SU-DHL-6 (cell line): ENCODE results near the gene CTNS.

Source experiments
- H2AFZ ChIP-seq: fragments of 200-600 bp; sonication (generic); 2 replicates; pipeline ENCODE4 v1.6.1; 2014; ENCODE audit warnings: low read depth, mild to moderate bottlenecking, moderate library complexity, mixed read lengths, antibody characterized with exemption, low read length; ENCODE audit not compliant: severe bottlenecking
- H3F3A ChIP-seq: fragments of 200-600 bp; shearing (Covaris generic); 2 replicates; pipeline ENCODE4 v1.6.0; 2016; ENCODE audit warnings: antibody characterized with exemption, mild to moderate bottlenecking; ENCODE audit not compliant: insufficient read depth
- H3K27ac ChIP-seq: fragments of 200-600 bp; sonication (generic); 2 replicates; pipeline ENCODE4 v1.5.1; 2016; ENCODE audit warnings: low read depth, mild to moderate bottlenecking, low read length, moderate library complexity, mixed read lengths
- H3K27me3 ChIP-seq: fragments of 200-600 bp; sonication (generic), shearing (Covaris generic); 2 replicates; pipeline ENCODE4 v1.6.0; 2014; ENCODE audit warnings: mild to moderate bottlenecking, low read length
- H3K36me3 ChIP-seq: fragments of 200-600 bp; sonication (generic); 2 replicates; pipeline ENCODE4 v1.6.1; 2014; ENCODE audit warnings: mild to moderate bottlenecking, low read length, mixed read lengths
- H3K4me2 ChIP-seq: fragments of 300-600, 200-600 bp; shearing (Covaris generic), sonication (generic); 2 replicates; pipeline ENCODE4 v1.6.0; 2014; ENCODE audit warnings: low read length, low read depth, mild to moderate bottlenecking; ENCODE audit not compliant: poor library complexity, severe bottlenecking
- H3K4me3 ChIP-seq: fragments of 200-600 bp; sonication (generic); 2 replicates; pipeline ENCODE4 v1.5.1; 2014; ENCODE audit warnings: antibody characterized with exemption, low read length, mild to moderate bottlenecking, mixed read lengths; ENCODE audit not compliant: insufficient read depth, poor library complexity, severe bottlenecking
- H3K79me2 ChIP-seq: fragments of 200-600 bp; sonication (generic); 2 replicates; pipeline ENCODE4 v1.6.1; 2014; ENCODE audit warnings: mild to moderate bottlenecking, low read length, moderate library complexity; ENCODE audit not compliant: insufficient read depth
- H3K9ac ChIP-seq: fragments of 200-600 bp; sonication (generic); 2 replicates; pipeline ENCODE4 v1.7.0; 2014; ENCODE audit warnings: mild to moderate bottlenecking, low read length
- H3K9me2 ChIP-seq: fragments of 200-600 bp; sonication (generic); replicated peaks from 2 replicates; pipeline ENCODE4 v1.6.1; 2014; ENCODE audit warnings: low read length; ENCODE audit not compliant: insufficient read depth
- H3K9me3 ChIP-seq: fragments of 200-600 bp; sonication (generic); 2 replicates; pipeline ENCODE4 v1.6.1; 2014; ENCODE audit warnings: low read length, mixed read lengths; ENCODE audit not compliant: insufficient read depth
- H4K20me1 ChIP-seq: fragments of 200-600 bp; sonication (generic); 2 replicates; pipeline ENCODE4 v1.6.1; 2014; ENCODE audit warnings: low read depth, mild to moderate bottlenecking, antibody characterized with exemption, low read length, moderate library complexity, mixed read lengths
- EZH2phosphoT487 ChIP-seq: fragments of 200-600 bp; sonication (generic), shearing (Covaris generic); conservative IDR thresholded peaks from 2 replicates; pipeline ENCODE4 v1.6.1; 2018; ENCODE audit warnings: mild to moderate bottlenecking, antibody characterized with exemption, low read length, moderate library complexity, mixed read lengths
- TF ChIP-seq, protein P1 (sequence below): fragments of 200-600 bp; sonication (generic); IDR thresholded peaks from one replicate; pipeline ENCODE4 v1.5.1; 2017; ENCODE audit warnings: antibody characterized with exemption, mild to moderate bottlenecking, low read length, moderate library complexity; ENCODE audit not compliant: insufficient read depth, poor library complexity, severe bottlenecking

The CTNS gene

DNA sequence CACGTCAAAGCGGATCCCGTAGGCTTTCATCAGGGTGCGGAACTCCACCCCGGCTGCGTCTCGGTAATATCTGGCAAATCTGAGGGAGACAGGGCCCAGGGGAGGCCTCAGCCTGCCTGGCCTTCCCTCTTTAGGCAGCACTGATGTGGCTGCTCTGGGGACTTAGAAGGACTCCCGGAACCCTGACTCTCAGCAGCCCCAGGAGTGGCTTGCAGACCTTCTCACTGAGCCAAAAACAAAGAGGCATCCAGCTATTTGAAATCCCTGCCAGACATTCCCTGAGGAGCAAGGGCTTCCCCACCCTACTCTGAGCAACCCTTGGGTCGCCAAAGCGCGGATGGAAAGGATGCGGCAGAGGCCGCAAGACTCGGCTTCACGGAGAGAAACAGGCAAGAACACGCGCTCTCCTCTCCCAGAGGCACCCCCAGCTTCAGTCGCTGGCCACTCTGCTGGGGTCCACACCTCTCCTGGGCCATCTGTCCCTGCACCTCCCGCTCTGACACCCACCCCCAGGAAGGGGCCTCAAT, 51.5 kb downstream of the CTNS start:
- no peaks in the 10 kb centered on the region for H3K27me3 ChIP-seq
- no peak overlapping the region for H3K27ac ChIP-seq
- no peak overlapping the region for H2AFZ ChIP-seq
- H4K20me1 ChIP-seq: no peaks in the 10 kb centered on the region
- no peak overlapping the region for H3K4me2 ChIP-seq
- H3F3A ChIP-seq: peaks cover 5% of the 10 kb centered on the region; the same call in 1 of the 2 replicates
- H3K9me2 ChIP-seq: no peaks in the 10 kb centered on the region
- no peaks in the 10 kb centered on the region for H3K9me3 ChIP-seq
- no peak overlapping the region for H3K9ac ChIP-seq
- H3K36me3 ChIP-seq: no peaks in the 10 kb centered on the region
- H3K4me3 ChIP-seq: no peak overlapping the region
- peaks cover 9% of the 10 kb centered on the region for H3K79me2 ChIP-seq
- no peak for TF ChIP-seq EZH2phosphoT487
- TF ChIP-seq, protein P1, sequence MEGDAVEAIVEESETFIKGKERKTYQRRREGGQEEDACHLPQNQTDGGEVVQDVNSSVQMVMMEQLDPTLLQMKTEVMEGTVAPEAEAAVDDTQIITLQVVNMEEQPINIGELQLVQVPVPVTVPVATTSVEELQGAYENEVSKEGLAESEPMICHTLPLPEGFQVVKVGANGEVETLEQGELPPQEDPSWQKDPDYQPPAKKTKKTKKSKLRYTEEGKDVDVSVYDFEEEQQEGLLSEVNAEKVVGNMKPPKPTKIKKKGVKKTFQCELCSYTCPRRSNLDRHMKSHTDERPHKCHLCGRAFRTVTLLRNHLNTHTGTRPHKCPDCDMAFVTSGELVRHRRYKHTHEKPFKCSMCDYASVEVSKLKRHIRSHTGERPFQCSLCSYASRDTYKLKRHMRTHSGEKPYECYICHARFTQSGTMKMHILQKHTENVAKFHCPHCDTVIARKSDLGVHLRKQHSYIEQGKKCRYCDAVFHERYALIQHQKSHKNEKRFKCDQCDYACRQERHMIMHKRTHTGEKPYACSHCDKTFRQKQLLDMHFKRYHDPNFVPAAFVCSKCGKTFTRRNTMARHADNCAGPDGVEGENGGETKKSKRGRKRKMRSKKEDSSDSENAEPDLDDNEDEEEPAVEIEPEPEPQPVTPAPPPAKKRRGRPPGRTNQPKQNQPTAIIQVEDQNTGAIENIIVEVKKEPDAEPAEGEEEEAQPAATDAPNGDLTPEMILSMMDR: no peak

- Histone ChIP-seq H3K4me3 (no peak overlapping the region), H3K4me2 (no peak overlapping the region), H3K9me2 (no peaks in the 10 kb centered on the region), H3K27me3 (no peaks in the 10 kb centered on the region), H3K36me3 (no peaks in the 10 kb centered on the region), H4K20me1 (no peaks in the 10 kb centered on the region), H3F3A (peaks cover 8% of the 10 kb centered on the region; the same call in 1 of the 2 replicates), H3K79me2 (peaks cover 13% of the 10 kb centered on the region), H2AFZ (no peak overlapping the region), H3K27ac (no peak overlapping the region), H3K9ac (no peak overlapping the region), H3K9me3 (no peaks in the 10 kb centered on the region)
- TF ChIP-seq, protein P1: no peak
- TF ChIP-seq EZH2phosphoT487: no peak
These were observed 52.3 kb downstream of the CTNS start for GRCh38 chr17:3688852-3689261.

GRCh38 chr17:3689262-3690093, 52.9 kb downstream of the CTNS start:
- Histone ChIP-seq H3K9me2 (no peaks in the 10 kb centered on the region), H3K36me3 (no peaks in the 10 kb centered on the region), H3K4me2 (no peak overlapping the region), H3K4me3 (no peak overlapping the region), H3K79me2 (peaks cover 20% of the 10 kb centered on the region), H3K27me3 (no peaks in the 10 kb centered on the region), H3K9ac (no peak overlapping the region), H3F3A (peaks cover 10% of the 10 kb centered on the region), H3K9me3 (no peaks in the 10 kb centered on the region), H2AFZ (no peak overlapping the region), H4K20me1 (no peaks in the 10 kb centered on the region), H3K27ac (no peak overlapping the region)
- TF ChIP-seq EZH2phosphoT487: no peak
- TF ChIP-seq, protein P1: no peak
